NCI-H128 (cell line): ENCODE results near the gene DIS3L2.
"Not testable (repeated sequence)": the region's sequence is repeated elsewhere in the genome, so short reads cannot be mapped to it uniquely, and the experiment has no call there.

Experiments used
- DNase-seq: peaks from one replicate; lab custom pipeline; 2025; ENCODE audit not compliant: unreplicated experiment; lab: John Stamatoyannopoulos, UW

DIS3L2 gene

GRCh38 chr2:232162187-232162586 lies 200.7 kb downstream of the DIS3L2 start:
- no peak for DNase-seq

- no peak for DNase-seq
Observed at GRCh38 chr2:232170396-232170795, 208.9 kb downstream of the DIS3L2 start.

GRCh38 chr2:232174662-232175061 lies 213.1 kb downstream of the DIS3L2 start:
- DNase-seq, result no peak

- DNase-seq, result not testable (repeated sequence)
Observed at GRCh38 chr2:232176587-232176986, 215.1 kb downstream of the DIS3L2 start.

GRCh38 chr2:232183279-232183678 lies 221.8 kb downstream of the DIS3L2 start:
- no peak for DNase-seq

GRCh38 chr2:232184346-232184745 lies 222.8 kb downstream of the DIS3L2 start:
- no peak for DNase-seq

- no peak for DNase-seq
Observed at GRCh38 chr2:232190796-232191195, 229.3 kb downstream of the DIS3L2 start.

- no peak for DNase-seq
Observed at GRCh38 chr2:232195487-232195886, 234.0 kb downstream of the DIS3L2 start.

- DNase-seq, result no peak
Observed at GRCh38 chr2:232196802-232197201, 235.3 kb downstream of the DIS3L2 start.

- DNase-seq, result no peak
Observed at GRCh38 chr2:232200195-232200594, 238.7 kb downstream of the DIS3L2 start.

GRCh38 chr2:232203166-232203891 lies 241.8 kb downstream of the DIS3L2 start:
- DNase-seq, result no peak

- no peak for DNase-seq
Observed at GRCh38 chr2:232203936-232204335, 242.4 kb downstream of the DIS3L2 start.

GRCh38 chr2:232204457-232204931 lies 243.0 kb downstream of the DIS3L2 start:
- DNase-seq, result no peak

- no peak for DNase-seq
Observed at GRCh38 chr2:232207174-232207573, 245.7 kb downstream of the DIS3L2 start.

- no peak for DNase-seq
Observed at GRCh38 chr2:232210306-232210705, 248.8 kb downstream of the DIS3L2 start.

- DNase-seq, result no peak
Observed at GRCh38 chr2:232211743-232212686, 250.5 kb downstream of the DIS3L2 start.

GRCh38 chr2:232213176-232213575 lies 251.7 kb downstream of the DIS3L2 start:
- no peak for DNase-seq

- DNase-seq, result no peak
Observed at GRCh38 chr2:232214053-232214452, 252.5 kb downstream of the DIS3L2 start.

GRCh38 chr2:232216028-232216427 lies 254.5 kb downstream of the DIS3L2 start:
- DNase-seq, result no peak

- no peak for DNase-seq
Observed at GRCh38 chr2:232218778-232219495, 257.4 kb downstream of the DIS3L2 start.

GRCh38 chr2:232219496-232219870 lies 258.0 kb downstream of the DIS3L2 start:
- DNase-seq, result no peak
